ENCODE data around the gene RAB28. TPM values are rescaled to one million over a fixed set of nuclear protein-coding genes. Genes with fewer than 3 reads are reported as not detected.
A peak's percentile ranks its signal among the peaks of the same experiment; 100 is the strongest.

RAB28 gene
- total RNA-seq, 1 donor from 2014 or later = 17.9 TPM

- ATAC-seq = no peak
- Histone ChIP-seq H3K9me3 (no peaks in the 10 kb centered on the region), H3K4me1 (no peaks in the 10 kb centered on the region)
Measured at GRCh38 chr4:13340672-13341071, 143.5 kb downstream of the RAB28 start.

GRCh38 chr4:13331827-13332226 is 152.3 kb downstream of the RAB28 start:
- peak; percentile 30 for ATAC-seq
- TF ChIP-seq, protein P1, sequence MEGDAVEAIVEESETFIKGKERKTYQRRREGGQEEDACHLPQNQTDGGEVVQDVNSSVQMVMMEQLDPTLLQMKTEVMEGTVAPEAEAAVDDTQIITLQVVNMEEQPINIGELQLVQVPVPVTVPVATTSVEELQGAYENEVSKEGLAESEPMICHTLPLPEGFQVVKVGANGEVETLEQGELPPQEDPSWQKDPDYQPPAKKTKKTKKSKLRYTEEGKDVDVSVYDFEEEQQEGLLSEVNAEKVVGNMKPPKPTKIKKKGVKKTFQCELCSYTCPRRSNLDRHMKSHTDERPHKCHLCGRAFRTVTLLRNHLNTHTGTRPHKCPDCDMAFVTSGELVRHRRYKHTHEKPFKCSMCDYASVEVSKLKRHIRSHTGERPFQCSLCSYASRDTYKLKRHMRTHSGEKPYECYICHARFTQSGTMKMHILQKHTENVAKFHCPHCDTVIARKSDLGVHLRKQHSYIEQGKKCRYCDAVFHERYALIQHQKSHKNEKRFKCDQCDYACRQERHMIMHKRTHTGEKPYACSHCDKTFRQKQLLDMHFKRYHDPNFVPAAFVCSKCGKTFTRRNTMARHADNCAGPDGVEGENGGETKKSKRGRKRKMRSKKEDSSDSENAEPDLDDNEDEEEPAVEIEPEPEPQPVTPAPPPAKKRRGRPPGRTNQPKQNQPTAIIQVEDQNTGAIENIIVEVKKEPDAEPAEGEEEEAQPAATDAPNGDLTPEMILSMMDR (IDR thresholded peaks at IDR 0.05) = no peak
- Histone ChIP-seq H3K27me3 (no peaks in the 10 kb centered on the region), H3K36me3 (no peaks in the 10 kb centered on the region), H3K4me1 (no peaks in the 10 kb centered on the region), H3K4me3 (no peak overlapping the region), H3K27ac (no peak overlapping the region), H3K9me3 (no peaks in the 10 kb centered on the region)
- no peak for DNase-seq
- intact Hi-C loops (cut with DNase I) = no loop called here

More at GRCh38 chr4:13340672-13341071, 143.5 kb downstream of the RAB28 start:
- no peak for DNase-seq
- Histone ChIP-seq H3K4me3 (no peak overlapping the region), H3K36me3 (no peaks in the 10 kb centered on the region), H3K27me3 (no peaks in the 10 kb centered on the region), H3K27ac (no peak overlapping the region)
- intact Hi-C loops (cut with DNase I) = no loop called here
- TF ChIP-seq, protein P1 (IDR thresholded peaks at IDR 0.05) = no peak

GRCh38 chr4:13329963-13330362 is 154.2 kb downstream of the RAB28 start:
- no peaks in the 10 kb centered on the region for H3K27me3 ChIP-seq
- no peak for DNase-seq
- no peaks in the 10 kb centered on the region for H3K9me3 ChIP-seq
- no peak overlapping the region for H3K4me3 ChIP-seq
- ATAC-seq = no peak
- H3K27ac ChIP-seq = no peak overlapping the region
- TF ChIP-seq, protein P1 (IDR thresholded peaks at IDR 0.05) = no peak
- no peaks in the 10 kb centered on the region for H3K4me1 ChIP-seq
- no peaks in the 10 kb centered on the region for H3K36me3 ChIP-seq
- intact Hi-C loops (cut with DNase I) = no loop called here

- TF ChIP-seq, protein P1 (IDR thresholded peaks at IDR 0.05) = no peak
Measured at GRCh38 chr4:13329340-13329850, 154.7 kb downstream of the RAB28 start.

GRCh38 chr4:13328591-13328990 is 155.5 kb downstream of the RAB28 start:
- TF ChIP-seq, protein P1 (IDR thresholded peaks at IDR 0.05) = no peak
- intact Hi-C loops (cut with DNase I) = no loop called here

More at GRCh38 chr4:13329340-13329850, 154.7 kb downstream of the RAB28 start:
- DNase-seq = no peak
- H3K36me3 ChIP-seq = no peaks in the 10 kb centered on the region
- H3K9me3 ChIP-seq = no peaks in the 10 kb centered on the region
- intact Hi-C loops (cut with DNase I) = no loop called here
- H3K4me3 ChIP-seq = no peak overlapping the region
- no peak for ATAC-seq
- H3K27me3 ChIP-seq = no peaks in the 10 kb centered on the region
- H3K27ac ChIP-seq = no peak overlapping the region
- H3K4me1 ChIP-seq = no peaks in the 10 kb centered on the region

GRCh38 chr4:13327991-13328390 is 156.1 kb downstream of the RAB28 start:
- intact Hi-C loops (cut with DNase I) = no loop called here
- TF ChIP-seq, protein P1 (IDR thresholded peaks at IDR 0.05) = no peak
- Histone ChIP-seq H3K36me3 (no peaks in the 10 kb centered on the region), H3K4me1 (no peaks in the 10 kb centered on the region), H3K27ac (no peak overlapping the region), H3K4me3 (no peak overlapping the region), H3K27me3 (no peaks in the 10 kb centered on the region), H3K9me3 (no peaks in the 10 kb centered on the region)
- ATAC-seq (no peak), DNase-seq (no peak)

More at GRCh38 chr4:13328591-13328990, 155.5 kb downstream of the RAB28 start:
- ATAC-seq (no peak), DNase-seq (no peak)
- Histone ChIP-seq H3K27ac (no peak overlapping the region), H3K36me3 (no peaks in the 10 kb centered on the region), H3K4me1 (no peaks in the 10 kb centered on the region), H3K9me3 (no peaks in the 10 kb centered on the region), H3K27me3 (no peaks in the 10 kb centered on the region), H3K4me3 (no peak overlapping the region)
